AG10803 (cell line): Measurements from ENCODE around the gene PTPRM.

ENCODE experiments used
- DNase-seq: peaks from one replicate; pipeline ENCODE4 v3.0.0; 2010; ENCODE audit warnings: low read depth
- H3K4me3 ChIP-seq: 2 replicates; pipeline ENCODE4 v1.5.1; 2011; ENCODE audit warnings: mild to moderate bottlenecking, low read length, control low read depth
- TF ChIP-seq, protein P1 (sequence below): conservative IDR thresholded peaks from 2 replicates; pipeline ENCODE4 v1.5.1; 2011; ENCODE audit warnings: mild to moderate bottlenecking, low read length, control low read depth, inconsistent platforms

PTPRM gene

DNA sequence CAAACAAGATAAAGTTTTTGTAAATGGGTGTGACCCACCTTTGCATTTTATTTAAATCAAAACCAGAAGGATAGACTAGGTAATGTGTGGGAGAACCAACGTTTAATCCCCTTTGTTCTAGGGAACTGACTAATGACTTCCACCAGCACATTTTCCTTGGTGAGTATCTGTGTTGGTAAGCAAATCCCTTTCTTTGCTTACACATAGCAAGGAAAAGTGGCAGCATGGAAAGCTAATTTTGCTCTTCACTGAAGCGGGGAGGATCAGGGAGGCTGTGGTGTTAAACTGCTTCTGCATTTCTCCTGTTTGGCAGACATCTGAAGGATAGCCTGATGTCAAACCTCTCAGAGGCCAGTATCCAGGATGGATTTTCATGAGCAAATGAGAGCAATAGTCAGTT is 331.1 kb downstream of the PTPRM start:
- no peak overlapping the region for H3K4me3 ChIP-seq
- TF ChIP-seq, protein P1, sequence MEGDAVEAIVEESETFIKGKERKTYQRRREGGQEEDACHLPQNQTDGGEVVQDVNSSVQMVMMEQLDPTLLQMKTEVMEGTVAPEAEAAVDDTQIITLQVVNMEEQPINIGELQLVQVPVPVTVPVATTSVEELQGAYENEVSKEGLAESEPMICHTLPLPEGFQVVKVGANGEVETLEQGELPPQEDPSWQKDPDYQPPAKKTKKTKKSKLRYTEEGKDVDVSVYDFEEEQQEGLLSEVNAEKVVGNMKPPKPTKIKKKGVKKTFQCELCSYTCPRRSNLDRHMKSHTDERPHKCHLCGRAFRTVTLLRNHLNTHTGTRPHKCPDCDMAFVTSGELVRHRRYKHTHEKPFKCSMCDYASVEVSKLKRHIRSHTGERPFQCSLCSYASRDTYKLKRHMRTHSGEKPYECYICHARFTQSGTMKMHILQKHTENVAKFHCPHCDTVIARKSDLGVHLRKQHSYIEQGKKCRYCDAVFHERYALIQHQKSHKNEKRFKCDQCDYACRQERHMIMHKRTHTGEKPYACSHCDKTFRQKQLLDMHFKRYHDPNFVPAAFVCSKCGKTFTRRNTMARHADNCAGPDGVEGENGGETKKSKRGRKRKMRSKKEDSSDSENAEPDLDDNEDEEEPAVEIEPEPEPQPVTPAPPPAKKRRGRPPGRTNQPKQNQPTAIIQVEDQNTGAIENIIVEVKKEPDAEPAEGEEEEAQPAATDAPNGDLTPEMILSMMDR, result no peak
- no peak for DNase-seq

DNA sequence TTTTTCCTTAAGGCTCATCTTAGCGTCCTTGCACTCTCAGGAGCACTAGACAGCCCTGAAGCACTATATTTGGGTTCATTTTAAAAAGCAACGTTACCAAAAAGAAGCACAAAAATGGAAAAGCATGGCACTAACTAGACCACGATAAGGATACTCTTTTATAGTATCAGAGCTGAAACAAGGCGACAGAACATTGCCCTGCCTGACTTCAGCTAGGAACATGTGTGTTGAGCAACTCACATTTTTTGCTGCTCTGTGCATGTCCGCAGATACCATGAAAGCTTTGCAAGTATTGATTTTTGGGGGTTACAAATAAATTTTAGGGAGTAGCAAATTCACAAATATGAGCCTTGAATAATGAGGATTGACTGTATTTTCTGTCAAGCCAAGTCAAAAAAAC is 332.0 kb downstream of the PTPRM start:
- TF ChIP-seq, protein P1, result no peak
- no peak overlapping the region for H3K4me3 ChIP-seq
- DNase-seq, result no peak

DNA sequence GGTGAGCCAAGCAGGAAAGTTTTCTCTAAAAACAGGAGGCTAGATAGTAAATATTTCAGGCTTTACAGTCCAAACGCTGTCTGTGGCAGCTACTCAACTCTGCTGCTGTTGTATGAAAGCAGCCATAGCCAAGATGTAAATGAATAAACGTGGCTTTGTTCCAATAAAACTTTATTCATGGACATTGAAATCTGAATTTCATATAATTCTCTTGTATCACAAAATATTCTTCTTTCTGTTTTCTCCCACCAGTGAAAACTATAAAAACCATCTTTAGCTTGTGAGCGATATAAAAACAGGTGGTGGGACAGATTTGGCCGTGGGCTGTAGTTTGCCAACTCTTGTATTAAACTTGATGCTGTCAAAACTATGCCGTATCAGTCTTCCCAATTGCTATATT is 333.0 kb downstream of the PTPRM start:
- no peak for DNase-seq
- TF ChIP-seq, protein P1, result no peak
- no peak overlapping the region for H3K4me3 ChIP-seq

DNA sequence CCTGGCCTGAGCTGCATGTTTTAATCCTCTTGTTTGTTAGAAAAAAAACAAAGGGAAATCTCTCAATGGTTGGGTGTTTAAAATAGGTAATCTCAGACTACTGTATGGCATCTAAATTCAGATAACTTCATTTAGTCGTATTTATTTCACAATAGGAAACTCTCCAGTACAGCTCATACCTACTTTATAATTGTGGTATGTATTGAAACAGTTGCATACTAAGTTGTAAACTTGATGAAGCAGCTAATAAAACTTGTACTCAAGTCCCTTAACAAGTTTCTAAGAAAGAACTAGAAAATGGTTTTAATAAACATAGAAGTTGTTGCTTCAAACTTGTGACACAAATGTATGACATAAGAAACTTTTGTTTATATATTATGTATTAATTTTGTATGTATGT is 334.5 kb downstream of the PTPRM start:
- no peak for DNase-seq
- TF ChIP-seq, protein P1, result no peak

DNA sequence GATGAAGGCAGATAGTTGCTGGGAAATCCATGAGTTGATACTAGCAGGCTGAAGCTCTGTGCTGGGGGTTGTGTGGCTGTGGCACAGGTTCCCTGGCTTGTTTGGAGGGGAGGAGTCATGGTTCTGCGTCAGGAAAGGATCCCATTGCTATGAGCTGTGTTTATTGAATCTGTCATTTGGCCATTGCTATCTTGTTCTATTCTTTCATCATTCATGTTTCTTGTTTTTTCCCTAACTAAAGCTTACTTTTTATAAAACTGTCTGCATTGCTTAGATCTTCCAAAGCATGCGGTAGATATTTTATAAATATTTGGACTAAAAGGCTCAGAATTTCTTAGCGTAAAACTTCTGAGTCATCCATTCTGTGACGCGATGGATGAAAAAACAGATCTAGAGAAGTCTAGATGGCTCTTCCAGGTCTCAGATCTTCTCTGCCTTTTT is 335.3 kb downstream of the PTPRM start:
- DNase-seq, result peak; percentile 31
- TF ChIP-seq, protein P1, result no peak
- H3K4me3 ChIP-seq, result no peak overlapping the region

More for the DNA sequence above, 334.5 kb downstream of the PTPRM start:
- no peak overlapping the region for H3K4me3 ChIP-seq

DNA sequence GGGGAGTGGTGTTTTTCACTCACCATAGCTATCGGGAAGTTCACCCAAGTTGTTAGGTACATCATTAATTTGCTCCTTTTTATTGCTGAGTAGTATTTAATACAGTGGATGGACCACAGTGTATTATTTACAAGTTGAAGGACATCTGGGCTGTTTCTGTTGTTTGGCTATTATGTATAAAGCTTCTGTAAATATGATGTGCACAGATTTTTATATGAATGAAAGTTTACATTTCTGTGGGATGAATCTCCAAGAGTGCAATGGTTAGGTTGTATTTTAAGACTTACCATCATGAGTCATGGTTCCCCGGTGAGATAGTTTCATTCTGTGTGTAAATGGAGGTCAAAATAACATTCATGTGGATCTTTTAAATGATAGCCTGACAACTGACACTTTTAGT is 337.4 kb downstream of the PTPRM start:
- no peak overlapping the region for H3K4me3 ChIP-seq
- TF ChIP-seq, protein P1, result no peak
- peak; percentile 67 for DNase-seq

DNA sequence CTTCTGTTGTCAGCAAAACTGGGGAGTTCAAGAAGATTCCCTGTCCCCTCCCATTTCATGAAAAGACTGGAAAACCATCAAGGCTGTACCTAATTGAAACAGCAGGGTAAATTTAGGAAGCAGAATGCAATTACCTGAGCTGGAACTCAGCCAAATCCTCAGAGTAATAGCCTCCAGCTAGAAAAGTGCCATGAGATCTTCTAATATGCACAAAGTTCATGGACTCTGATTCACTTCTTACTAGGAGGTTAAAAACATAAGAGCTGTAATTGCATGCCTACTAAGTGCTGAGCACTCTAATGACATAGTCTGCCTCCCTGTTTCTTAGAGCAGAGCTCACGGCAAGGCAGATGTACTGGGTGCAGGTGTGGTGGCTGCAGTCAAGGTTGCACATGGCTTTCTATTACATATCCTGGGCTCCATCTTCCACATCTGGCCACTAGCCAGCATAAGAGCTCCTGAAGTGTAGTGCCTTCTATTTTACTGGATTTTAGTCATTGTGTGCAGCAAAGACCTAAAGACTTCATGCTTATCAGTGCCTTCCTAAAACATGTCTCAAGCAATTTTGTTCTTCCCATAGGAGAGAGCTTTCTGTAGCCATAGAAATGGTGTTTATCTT is 341.7 kb downstream of the PTPRM start:
- no peak overlapping the region for H3K4me3 ChIP-seq
- TF ChIP-seq, protein P1, result no peak
- DNase-seq, result no peak
